GM19468 (cell line): ENCODE measurements around the gene POMT1.
"Not testable (repeated sequence)": the region's sequence is repeated elsewhere in the genome, so short reads cannot be mapped to it uniquely, and the experiment has no call there.

Source experiments
- ATAC-seq: cut with Tn5 transposase; IDR thresholded peaks from one replicate; pipeline ENCODE4 v1.9.1; 2021; ENCODE audit warnings: mild to moderate bottlenecking, moderate library complexity, moderate number of reproducible peaks; ENCODE audit not compliant: unreplicated experiment; ENCODE audit errors: extremely low read depth

The POMT1 gene

GRCh38 chr9:131494296-131494870 is 8.3 kb upstream of the POMT1 start:
- no peak for ATAC-seq

- no peak for ATAC-seq
Observed at GRCh38 chr9:131495785-131496184, 6.9 kb upstream of the POMT1 start.

GRCh38 chr9:131496844-131497405 is 5.8 kb upstream of the POMT1 start:
- no peak for ATAC-seq

GRCh38 chr9:131499254-131499767 is 3.4 kb upstream of the POMT1 start:
- no peak for ATAC-seq

GRCh38 chr9:131500377-131500776 is 2.3 kb upstream of the POMT1 start:
- no peak for ATAC-seq

- ATAC-seq = no peak
Observed at GRCh38 chr9:131500939-131501541, 1.7 kb upstream of the POMT1 start.

- ATAC-seq = no peak
Observed at GRCh38 chr9:131503626-131504465, 1.1 kb downstream of the POMT1 start.

GRCh38 chr9:131505012-131505411 is 2.3 kb downstream of the POMT1 start:
- ATAC-seq = no peak

GRCh38 chr9:131511416-131511815 is 8.7 kb downstream of the POMT1 start:
- no peak for ATAC-seq

- ATAC-seq = no peak
Observed at GRCh38 chr9:131511880-131512279, 9.2 kb downstream of the POMT1 start.

- ATAC-seq = no peak
Observed at GRCh38 chr9:131513177-131513576, 10.5 kb downstream of the POMT1 start.

- ATAC-seq = not testable (repeated sequence)
Observed at GRCh38 chr9:131515559-131516031, 12.9 kb downstream of the POMT1 start.

- ATAC-seq = no peak
Observed at GRCh38 chr9:131516100-131516499, 13.4 kb downstream of the POMT1 start.

- ATAC-seq = no peak
Observed at GRCh38 chr9:131516930-131517329, 14.2 kb downstream of the POMT1 start.

GRCh38 chr9:131517761-131518190 is 15.1 kb downstream of the POMT1 start:
- ATAC-seq = no peak

GRCh38 chr9:131518553-131518952 is 15.8 kb downstream of the POMT1 start:
- no peak for ATAC-seq

- no peak for ATAC-seq
Observed at GRCh38 chr9:131520503-131520902, 17.8 kb downstream of the POMT1 start.

GRCh38 chr9:131521203-131521602 is 18.5 kb downstream of the POMT1 start:
- no peak for ATAC-seq

GRCh38 chr9:131521822-131522221 is 19.1 kb downstream of the POMT1 start:
- no peak for ATAC-seq

GRCh38 chr9:131522257-131523085 is 19.8 kb downstream of the POMT1 start:
- no peak for ATAC-seq
